Activated CD8-positive, alpha-beta T cell treated with anti-CD3 and anti-CD28 coated beads for 36 hours (primary cell): Measurements from ENCODE around the gene ITGB5. TPM values are rescaled to one million over a fixed set of nuclear protein-coding genes. Genes with fewer than 3 reads are reported as not detected.

ENCODE experiments used
- ATAC-seq: fragments of 200-7000 bp; cut with Tn5 transposase; one replicate; pipeline ENCODE4 v1.10.0; 2021; ENCODE audit warnings: mild to moderate bottlenecking, moderate library complexity
- CTCF ChIA-PET: fragments of 350-600 bp; sonication (Branson Sonifier 250); formaldehyde crosslinking; loops from one replicate; lab custom pipeline; 2021; ENCODE audit warnings: antibody characterized with exemption; lab: Charles Lee
- POLR2A ChIA-PET: fragments of 350-600 bp; sonication (Branson Sonifier 250); formaldehyde crosslinking; loops from one replicate; lab custom pipeline; 2021; ENCODE audit warnings: antibody characterized with exemption; lab: Charles Lee
- DNase-seq: peaks from one replicate; pipeline ENCODE4 v3.0.0-alpha.2; 2020
- H3K27ac Mint-ChIP-seq: one replicate; pipeline ENCODE4 v1.8.0; 2021; ENCODE audit warnings: mild to moderate bottlenecking, mixed read lengths
- H3K27me3 Mint-ChIP-seq: one replicate; pipeline ENCODE4 v1.8.0; 2021; ENCODE audit warnings: mixed read lengths
- H3K36me3 Mint-ChIP-seq: one replicate; pipeline ENCODE4 v1.8.0; 2021; ENCODE audit warnings: low read depth, mixed read lengths
- H3K4me1 Mint-ChIP-seq: one replicate; pipeline ENCODE4 v1.8.0; 2021; ENCODE audit warnings: low read depth, mixed read lengths
- H3K4me3 Mint-ChIP-seq: one replicate; pipeline ENCODE4 v1.8.0; 2021; ENCODE audit warnings: mild to moderate bottlenecking, moderate library complexity, mixed read lengths
- H3K9me3 Mint-ChIP-seq: one replicate; pipeline ENCODE4 v1.8.0; 2021; ENCODE audit warnings: mixed read lengths
- intact Hi-C: fragments of 100-400 bp; cut with micrococcal nuclease; formaldehyde crosslinking; loops from one replicate; pipeline ENCODE4 v1.10.0; 2022
- total RNA-seq, 2 experiments: library from RNA; stranded (reverse); gene quantifications; one replicate each; pipeline ENCODE4 v1.2.3, GENCODE V29; 2021
- TF ChIP-seq, protein P1 (sequence below): fragments of 200-600 bp; IDR thresholded peaks from one replicate; pipeline ENCODE4 v1.8.0; 2022; ENCODE audit warnings: antibody characterized with exemption, mild to moderate bottlenecking

ITGB5 gene
- total RNA-seq, 2 experiments from 2014 or later, result 0.41 to 1.1 TPM

DNA sequence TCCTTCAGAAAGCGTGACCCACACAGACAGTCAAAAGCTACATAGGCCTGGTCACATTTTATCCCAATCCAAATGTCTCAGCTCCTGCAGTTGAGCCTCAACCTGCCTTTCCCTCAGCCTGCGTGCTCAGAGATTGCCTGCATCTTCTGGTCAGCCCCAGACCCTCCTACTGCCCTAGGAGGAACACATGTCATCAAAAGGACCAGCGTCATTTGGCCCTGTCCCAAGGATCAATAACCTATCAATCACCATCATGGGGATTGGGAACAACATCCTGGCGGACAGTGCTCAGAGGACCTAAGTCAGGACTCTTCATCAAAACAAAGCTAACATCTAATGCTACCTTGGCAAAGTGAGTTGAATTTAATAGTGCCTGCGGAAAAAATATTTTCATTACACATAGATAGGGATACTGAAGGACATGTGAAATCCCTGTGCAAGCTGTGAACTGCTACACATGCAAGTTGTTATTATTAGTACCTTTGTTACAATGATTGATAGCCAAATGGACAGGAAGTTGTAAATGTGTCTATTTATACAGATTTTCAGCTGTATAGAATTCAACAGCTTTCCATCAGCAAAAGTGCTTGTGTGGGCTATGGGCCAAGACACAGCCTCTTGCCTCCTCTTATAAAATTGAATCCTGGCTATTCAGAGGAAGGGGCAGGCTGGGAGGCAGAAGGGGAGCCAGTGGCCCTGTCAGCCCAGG lies 109.2 kb downstream of the ITGB5 start:
- POLR2A ChIA-PET, result no interaction called here
- CTCF ChIA-PET, result interaction anchor here (1.2 to 1.4 kb wide), 2 partner anchors 17 to 123 kb away, joined by 4 to 6 read pairs; no protein-coding TSS in a partner anchor
- H3K4me3 Mint-ChIP-seq, result no peak overlapping the region
- DNase-seq, result no peak
- intact Hi-C loops, result no loop called here
- peaks cover 3% of the 10 kb centered on the region for H3K4me1 Mint-ChIP-seq
- TF ChIP-seq, protein P1, sequence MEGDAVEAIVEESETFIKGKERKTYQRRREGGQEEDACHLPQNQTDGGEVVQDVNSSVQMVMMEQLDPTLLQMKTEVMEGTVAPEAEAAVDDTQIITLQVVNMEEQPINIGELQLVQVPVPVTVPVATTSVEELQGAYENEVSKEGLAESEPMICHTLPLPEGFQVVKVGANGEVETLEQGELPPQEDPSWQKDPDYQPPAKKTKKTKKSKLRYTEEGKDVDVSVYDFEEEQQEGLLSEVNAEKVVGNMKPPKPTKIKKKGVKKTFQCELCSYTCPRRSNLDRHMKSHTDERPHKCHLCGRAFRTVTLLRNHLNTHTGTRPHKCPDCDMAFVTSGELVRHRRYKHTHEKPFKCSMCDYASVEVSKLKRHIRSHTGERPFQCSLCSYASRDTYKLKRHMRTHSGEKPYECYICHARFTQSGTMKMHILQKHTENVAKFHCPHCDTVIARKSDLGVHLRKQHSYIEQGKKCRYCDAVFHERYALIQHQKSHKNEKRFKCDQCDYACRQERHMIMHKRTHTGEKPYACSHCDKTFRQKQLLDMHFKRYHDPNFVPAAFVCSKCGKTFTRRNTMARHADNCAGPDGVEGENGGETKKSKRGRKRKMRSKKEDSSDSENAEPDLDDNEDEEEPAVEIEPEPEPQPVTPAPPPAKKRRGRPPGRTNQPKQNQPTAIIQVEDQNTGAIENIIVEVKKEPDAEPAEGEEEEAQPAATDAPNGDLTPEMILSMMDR, result no peak
- H3K9me3 Mint-ChIP-seq, result no peaks in the 10 kb centered on the region
- H3K27ac Mint-ChIP-seq, result no peak overlapping the region
- H3K36me3 Mint-ChIP-seq, result no peaks in the 10 kb centered on the region
- no peak for ATAC-seq
- H3K27me3 Mint-ChIP-seq, result peaks cover 2% of the 10 kb centered on the region

DNA sequence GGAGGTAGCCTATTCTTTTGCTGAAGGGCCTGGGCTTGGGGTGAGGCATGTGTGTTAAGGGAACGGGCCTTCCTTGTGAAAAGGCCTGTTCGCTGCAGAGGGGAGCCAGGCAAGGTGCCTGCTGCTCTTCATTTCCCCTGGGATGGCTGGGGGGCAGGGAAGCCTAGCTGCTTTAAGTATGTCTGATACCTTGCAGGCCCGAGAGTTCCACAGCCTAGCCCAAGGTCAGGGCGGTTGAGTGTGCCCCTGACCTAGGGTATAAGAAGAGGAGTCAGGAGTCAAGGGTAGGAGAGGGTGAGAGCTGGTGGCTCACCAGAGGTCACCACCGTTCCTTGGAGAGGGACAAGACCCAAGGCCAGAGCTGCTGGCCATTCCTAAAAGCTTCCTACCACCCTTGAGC lies 110.3 kb downstream of the ITGB5 start:
- no peaks in the 10 kb centered on the region for H3K9me3 Mint-ChIP-seq

DNA sequence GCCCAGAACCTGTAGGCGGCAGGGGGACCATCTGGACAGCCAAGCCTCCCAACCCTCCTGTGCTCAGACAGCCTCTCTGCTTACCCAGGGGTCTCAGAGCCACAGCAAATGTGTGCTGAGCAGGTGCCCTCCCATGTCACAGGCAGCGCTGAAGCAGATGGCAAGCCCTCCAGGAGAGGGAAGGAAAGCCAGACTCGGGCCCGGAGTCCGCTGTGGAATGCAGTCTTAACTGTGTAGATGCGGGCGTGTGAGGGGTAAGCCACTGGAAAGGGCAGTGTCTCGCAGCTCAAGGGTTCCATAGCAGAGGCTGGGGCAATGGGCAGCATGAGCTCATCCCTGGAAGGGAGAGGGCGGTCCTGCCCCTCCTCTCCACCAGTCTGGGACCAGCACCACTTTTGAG lies 111.3 kb downstream of the ITGB5 start:
- CTCF ChIA-PET, result no interaction called here
- TF ChIP-seq, protein P1, result no peak
- no peaks in the 10 kb centered on the region for H3K36me3 Mint-ChIP-seq
- peaks cover 5% of the 10 kb centered on the region for H3K27me3 Mint-ChIP-seq
- intact Hi-C loops, result no loop called here
- POLR2A ChIA-PET, result no interaction called here
- peaks cover 3% of the 10 kb centered on the region for H3K4me1 Mint-ChIP-seq
- H3K27ac Mint-ChIP-seq, result no peak overlapping the region
- DNase-seq, result no peak
- no peaks in the 10 kb centered on the region for H3K9me3 Mint-ChIP-seq
- ATAC-seq, result no peak
- H3K4me3 Mint-ChIP-seq, result no peak overlapping the region

More for the DNA sequence above, 110.3 kb downstream of the ITGB5 start:
- ATAC-seq (no peak), DNase-seq (no peak)
- Mint-ChIP-seq H3K4me1 (peaks cover 3% of the 10 kb centered on the region), H3K27me3 (peaks cover 6% of the 10 kb centered on the region), H3K4me3 (no peak overlapping the region), H3K36me3 (no peaks in the 10 kb centered on the region), H3K27ac (no peak overlapping the region)
- TF ChIP-seq, protein P1, result no peak
- intact Hi-C loops, result no loop called here
- CTCF ChIA-PET, result interaction anchor here (1.2 kb wide), 1 partner anchor 16 kb away, joined by 4 read pairs; no protein-coding TSS in a partner anchor
- POLR2A ChIA-PET, result no interaction called here

DNA sequence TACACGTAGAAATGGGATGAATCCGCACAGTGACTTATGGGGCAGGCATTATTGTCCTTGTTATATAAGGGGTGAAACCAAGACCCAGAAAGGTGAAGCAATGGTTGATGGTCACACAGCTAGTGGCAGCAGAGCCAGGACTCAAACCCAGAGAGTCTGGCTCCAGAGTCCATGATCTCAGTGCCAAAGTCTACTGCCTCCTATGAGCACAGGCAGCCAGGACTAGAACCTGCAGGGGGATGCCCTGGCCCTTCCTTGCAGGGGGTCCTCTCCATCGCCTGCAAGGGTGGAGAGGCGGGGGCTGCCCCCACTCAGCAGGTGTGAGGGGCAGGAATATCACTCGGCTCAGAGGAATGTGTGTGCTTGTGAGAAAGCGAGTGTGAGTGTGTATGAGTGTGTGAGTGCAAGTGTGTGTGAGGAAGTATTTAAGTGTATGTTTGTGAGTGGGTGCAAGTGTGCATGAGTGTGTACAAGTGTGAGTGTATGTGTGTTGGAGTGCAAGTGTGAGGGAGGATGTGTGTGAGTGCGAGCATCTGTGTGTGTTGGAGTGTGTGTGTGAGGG lies 112.2 kb downstream of the ITGB5 start:
- intact Hi-C loops, result no loop called here
- TF ChIP-seq, protein P1, result no peak
- Mint-ChIP-seq H3K27me3 (peaks cover 5% of the 10 kb centered on the region), H3K9me3 (no peaks in the 10 kb centered on the region), H3K4me3 (no peak overlapping the region), H3K27ac (no peak overlapping the region), H3K36me3 (no peaks in the 10 kb centered on the region), H3K4me1 (no peaks in the 10 kb centered on the region)
- ChIA-PET POLR2A (no interaction called here), CTCF (interaction anchor here (1.2 kb wide), 1 partner anchor 14 kb away, joined by 3 read pairs; no protein-coding TSS in a partner anchor)
- ATAC-seq, result no peak
- DNase-seq, result no peak

DNA sequence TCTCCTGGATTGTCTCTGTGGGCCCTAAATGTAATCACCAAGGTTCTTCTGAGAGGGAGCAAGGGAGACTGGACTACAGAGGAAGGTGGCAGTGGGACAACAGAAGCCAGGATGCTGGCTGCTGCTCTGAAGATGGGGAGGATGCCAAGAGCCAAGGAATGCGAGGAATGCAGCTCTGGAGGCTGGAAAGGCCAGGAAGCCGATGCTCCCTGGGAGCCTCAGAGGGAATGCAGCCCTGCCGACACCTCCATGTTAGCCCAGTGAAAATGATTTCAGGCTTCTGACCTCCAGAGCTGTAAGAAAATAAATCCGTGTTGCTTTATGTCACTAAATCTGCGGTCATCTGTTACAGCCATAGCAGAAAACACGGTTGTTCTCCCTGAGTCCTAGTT lies 112.8 kb downstream of the ITGB5 start:
- Mint-ChIP-seq H3K36me3 (no peaks in the 10 kb centered on the region), H3K4me1 (no peaks in the 10 kb centered on the region), H3K4me3 (no peak overlapping the region), H3K27me3 (peaks cover 5% of the 10 kb centered on the region), H3K9me3 (no peaks in the 10 kb centered on the region), H3K27ac (no peak overlapping the region)
- CTCF ChIA-PET, result interaction anchor here (1.1 to 1.2 kb wide), 2 partner anchors 13 to 127 kb away, joined by 3 to 8 read pairs; no protein-coding TSS in a partner anchor
- POLR2A ChIA-PET, result no interaction called here
- intact Hi-C loops, result no loop called here
- DNase-seq, result no peak
- TF ChIP-seq, protein P1, result no peak
- no peak for ATAC-seq
